SW480 (cell line): ENCODE results near the gene TTC39B.
A peak's percentile ranks its signal among the peaks of the same experiment; 100 is the strongest.
"Not testable (repeated sequence)": the region's sequence is repeated elsewhere in the genome, so short reads cannot be mapped to it uniquely, and the experiment has no call there.

ENCODE experiments used
- DNase-seq: peaks from one replicate; pipeline ENCODE4 v3.0.0-alpha.2; 2016; ENCODE audit warnings: low spot score

TTC39B gene

GRCh38 chr9:15306757-15307522 is at the start of gene TTC39B:
Gene TTC39B, minus strand, starts transcription at chr9:15307216. Its CDS starts 91 bp downstream, at chr9:15307125.
- DNase-seq, result peak; percentile 88

DNA sequence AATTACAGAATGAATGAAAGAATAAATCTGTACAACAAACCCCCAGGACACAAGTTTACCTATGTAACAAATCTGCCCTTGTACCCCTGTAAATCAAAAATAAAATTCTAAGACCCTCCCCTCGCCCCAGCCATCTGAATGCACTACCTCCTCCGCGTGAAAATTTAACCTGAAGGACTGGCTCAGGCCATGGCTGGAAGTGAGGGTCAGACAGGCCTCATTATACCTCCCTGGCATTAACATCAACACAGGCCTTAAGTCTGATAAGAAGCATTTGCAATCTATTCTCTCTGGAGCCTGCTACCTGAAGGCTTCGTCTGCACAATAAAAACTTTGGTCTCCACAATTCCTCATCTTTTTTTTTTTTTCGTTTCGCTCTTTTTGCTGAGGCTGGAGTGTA is 48.7 kb upstream of the TTC39B start:
- DNase-seq, result no peak

DNA sequence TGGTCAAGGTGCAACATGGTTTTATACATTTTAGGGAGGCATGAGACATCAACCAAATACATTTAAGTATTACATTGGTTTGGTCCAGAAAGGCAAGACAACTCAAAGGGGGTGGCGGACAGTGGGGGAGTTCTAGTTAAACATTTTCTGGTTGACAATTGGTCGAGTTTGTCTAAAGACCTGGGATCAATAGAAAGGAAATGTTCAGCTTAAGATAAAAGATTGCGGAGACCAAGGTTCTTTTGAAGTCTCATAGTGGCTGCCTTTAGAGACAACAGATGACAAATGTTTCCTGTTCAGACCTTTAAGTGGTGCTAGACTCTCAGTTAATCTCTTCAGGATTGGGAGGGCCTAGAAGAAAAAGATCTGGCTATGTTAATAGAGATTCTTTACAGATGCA is 47.7 kb upstream of the TTC39B start:
- DNase-seq, result no peak

GRCh38 chr9:15353892-15354291 is 46.9 kb upstream of the TTC39B start:
- DNase-seq, result no peak

DNA sequence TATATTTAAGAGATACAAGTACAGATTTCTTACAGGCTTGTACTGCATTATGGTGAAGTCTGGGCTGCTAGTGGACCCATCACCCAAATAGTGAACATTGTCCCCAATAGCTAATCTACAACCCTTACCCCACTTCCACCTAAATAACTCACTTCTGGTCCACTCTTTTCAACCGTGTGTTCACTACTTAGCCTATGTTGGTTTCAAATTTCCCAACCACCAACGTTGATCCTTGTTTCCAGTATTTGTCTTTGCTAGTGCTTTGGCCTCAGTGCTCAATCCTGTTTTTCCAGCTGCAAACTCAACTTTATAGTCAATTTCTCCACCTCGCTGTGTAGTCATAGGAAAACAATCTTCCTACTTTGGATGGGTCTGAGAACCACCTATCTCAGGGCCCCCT is 45.3 kb upstream of the TTC39B start:
- DNase-seq, result no peak

- DNase-seq, result peak; percentile 8
These were observed 43.1 kb upstream of the TTC39B start for GRCh38 chr9:15349892-15350761.

DNA sequence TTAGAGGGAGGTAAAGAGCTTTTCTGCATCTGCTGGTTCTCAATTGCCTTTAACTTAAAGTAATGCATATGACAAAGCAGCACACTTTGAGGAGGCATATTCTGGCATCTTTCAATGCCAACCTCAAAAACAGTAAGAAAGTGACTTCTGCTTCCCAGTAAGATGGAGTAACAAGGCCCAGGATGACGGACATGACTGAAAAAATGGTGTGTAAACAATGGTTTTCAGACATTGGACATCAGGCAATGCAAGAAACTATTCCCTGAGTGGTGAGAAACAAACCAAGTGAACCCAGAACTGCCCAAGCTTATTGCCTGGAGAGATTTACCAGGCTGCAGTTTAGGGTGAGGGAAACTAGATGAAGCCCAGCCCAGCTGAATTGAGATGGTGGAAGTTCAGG is 39.8 kb upstream of the TTC39B start:
- no peak for DNase-seq

DNA sequence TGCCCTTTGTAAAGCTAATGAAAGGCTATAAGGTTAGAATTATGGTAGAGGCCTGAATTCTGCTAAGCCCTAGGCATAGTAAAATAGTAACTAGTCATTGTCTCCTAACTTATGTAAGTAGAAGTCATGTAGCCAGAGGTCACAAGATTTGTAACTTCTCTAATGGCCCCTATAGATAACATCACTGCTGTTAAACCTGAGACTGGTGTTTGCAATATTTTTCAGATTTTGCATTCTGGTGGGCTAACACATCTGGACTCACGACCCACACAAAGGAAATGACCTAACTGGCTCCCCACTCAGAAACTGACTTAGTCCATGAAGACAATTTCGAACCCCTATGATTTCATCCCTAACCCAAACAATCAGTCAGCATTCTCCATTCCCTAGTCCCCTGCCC is 37.2 kb upstream of the TTC39B start:
- DNase-seq, result no peak

DNA sequence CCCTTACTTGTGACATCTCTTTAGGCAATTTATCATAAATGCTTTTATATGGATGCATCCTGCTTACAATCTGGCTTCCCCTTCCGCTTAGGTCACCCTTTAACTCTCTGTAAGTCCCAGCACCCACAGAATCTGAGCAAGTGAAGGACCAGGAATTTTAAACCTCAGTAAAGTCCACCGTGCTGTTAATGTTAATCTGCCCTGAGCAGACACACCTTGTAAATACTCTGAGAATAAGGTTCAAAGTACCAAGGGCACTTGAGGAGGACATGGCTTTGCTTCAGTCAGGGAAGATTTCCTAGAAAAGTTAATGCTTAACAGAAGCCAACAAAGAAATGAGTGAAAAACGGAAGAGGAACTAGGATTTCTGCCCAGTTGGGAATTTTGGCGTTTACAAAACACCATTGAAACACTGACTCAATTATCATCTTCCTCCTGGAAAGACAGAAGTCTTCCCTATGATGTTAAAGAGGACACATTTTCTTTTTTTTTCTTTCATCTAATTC is 26.4 kb upstream of the TTC39B start:
- no peak for DNase-seq

DNA sequence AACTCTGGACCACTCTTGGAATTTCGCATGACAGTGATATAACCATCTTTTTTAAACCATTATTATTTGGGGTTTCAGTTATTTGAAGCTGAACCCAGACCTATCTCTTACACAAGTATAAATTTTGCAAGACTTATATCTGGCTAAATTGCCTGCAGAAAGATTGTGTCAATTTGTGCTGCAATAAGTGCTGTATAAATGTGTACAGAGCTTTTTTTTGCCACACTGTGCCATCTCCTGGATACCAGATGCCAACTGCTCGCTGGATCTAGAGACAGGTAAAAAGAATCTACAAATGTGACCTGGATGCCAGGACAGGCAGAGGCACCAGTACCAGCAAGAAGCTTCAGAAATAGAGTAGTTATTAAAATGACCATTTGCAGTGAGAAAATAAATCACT is 25.9 kb upstream of the TTC39B start:
- DNase-seq, result no peak

- DNase-seq, result no peak
These were observed 22.6 kb upstream of the TTC39B start for GRCh38 chr9:15329539-15330109.

- no peak for DNase-seq
These were observed 21.9 kb upstream of the TTC39B start for GRCh38 chr9:15328946-15329345.

DNA sequence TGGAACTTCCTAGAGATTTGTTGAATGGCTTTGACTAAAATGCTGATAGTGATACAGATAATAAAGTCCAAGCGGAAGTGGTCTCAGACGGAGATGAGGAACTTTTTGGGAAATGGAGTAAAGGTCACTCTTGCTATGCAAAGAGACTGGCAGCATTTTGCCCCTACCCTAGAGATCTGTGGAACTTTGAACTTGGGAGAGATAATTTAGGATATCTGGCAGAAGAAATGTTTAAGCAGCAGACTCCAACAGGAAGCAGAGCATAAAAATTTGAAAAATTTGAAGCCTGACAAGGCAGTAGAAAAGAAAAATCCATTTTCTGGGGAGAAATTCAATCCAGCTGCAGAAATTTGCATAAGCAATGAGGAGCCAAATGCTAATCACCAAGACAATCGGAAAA is 15.7 kb upstream of the TTC39B start:
- DNase-seq, result not testable (repeated sequence)

DNA sequence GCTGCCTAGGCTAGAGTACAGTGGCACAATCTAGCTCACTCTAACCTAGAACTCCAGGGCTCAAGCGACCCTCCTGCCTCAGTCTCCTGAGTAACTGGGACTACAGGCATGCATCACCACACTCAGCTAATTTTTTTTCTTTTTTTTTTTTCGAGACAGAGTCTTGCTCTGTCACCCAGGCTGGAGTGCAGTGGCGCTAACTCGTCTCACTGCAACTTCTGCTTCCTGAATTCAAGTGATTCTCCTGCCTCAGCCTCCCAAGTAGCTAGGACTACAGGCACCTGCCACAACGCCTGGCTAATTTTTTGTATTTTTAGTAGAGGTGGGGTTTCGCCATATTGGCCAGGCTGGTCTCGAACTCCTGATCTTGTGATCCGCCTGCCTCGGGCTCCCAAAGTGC is 12.6 kb upstream of the TTC39B start:
- not testable (repeated sequence) for DNase-seq

DNA sequence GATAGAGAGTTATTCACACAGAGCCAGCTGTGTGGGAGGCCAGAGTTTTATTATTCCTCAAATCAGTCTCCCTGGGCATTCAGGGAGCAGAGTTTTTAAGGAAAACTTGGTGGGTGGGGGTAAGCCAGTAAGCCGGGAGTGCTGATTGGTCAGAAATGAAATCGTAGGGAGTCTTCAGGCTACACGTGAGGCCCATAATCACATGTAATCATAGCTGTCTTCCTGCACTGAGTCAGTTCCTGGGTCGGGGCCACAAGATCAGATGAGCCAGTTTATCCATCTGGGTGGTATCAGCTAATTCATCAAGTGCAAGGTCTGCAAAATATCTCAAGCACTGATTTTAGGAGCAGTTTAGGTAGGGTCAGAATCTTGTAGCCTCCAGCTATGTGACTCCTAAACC is 10.8 kb upstream of the TTC39B start:
- DNase-seq, result no peak

- no peak for DNase-seq
These were observed 4.6 kb upstream of the TTC39B start for GRCh38 chr9:15311607-15312006.

DNA sequence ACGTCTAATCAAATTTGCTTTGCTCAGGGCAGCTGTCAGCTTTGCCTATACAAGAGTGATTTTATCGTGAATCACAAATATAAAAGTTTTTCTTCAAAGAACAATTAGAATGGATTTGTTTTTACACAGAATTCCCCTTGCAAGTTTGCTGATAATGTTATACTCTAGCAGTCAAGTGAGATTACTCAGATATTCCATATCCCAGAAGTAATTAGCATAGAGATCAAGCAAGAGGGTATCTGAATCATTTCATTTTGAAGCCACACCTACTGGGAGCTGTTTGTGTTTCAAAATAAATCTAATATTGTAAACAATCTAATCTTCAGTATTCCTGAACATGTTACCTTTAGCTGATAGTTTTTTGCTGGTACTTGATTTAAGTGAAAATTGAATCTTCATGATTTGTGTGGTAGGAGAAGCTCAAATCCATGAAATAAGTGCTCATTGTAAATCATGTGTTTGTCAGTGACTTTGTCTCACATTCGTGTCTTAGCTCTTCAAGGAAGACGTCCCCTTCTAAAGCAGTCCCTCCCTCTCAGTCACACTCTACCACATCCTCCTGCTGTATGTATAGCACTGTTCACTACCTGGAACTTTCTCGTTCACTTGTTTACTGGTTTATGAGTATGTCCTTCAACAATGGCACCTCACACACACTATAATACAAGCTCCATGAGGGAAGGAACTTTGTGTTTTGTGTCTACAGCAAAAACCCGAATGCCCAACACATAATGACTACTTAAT is 3.3 kb upstream of the TTC39B start:
- no peak for DNase-seq

- DNase-seq, result no peak
These were observed 1.5 kb upstream of the TTC39B start for GRCh38 chr9:15308511-15308910.

DNA sequence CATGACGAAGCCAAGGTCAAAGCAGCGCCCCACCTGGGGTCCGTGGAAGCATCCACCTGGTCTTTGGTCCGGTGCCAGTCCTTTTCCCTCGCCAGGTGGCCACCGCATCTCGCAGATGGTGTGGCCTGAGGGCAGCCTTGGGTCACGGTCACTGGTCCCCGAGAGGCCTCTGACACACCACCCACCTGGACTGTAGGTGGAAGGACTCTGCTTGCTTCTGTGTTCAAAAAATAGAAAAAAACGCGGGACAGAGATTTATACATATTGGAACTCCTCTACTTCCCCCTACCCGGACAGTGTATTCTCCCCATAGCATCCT is 466 bp upstream of the TTC39B start:
- no peak for DNase-seq

- peak; percentile 65 for DNase-seq
These were observed 804 bp downstream of the TTC39B start for GRCh38 chr9:15306068-15306756.

DNA sequence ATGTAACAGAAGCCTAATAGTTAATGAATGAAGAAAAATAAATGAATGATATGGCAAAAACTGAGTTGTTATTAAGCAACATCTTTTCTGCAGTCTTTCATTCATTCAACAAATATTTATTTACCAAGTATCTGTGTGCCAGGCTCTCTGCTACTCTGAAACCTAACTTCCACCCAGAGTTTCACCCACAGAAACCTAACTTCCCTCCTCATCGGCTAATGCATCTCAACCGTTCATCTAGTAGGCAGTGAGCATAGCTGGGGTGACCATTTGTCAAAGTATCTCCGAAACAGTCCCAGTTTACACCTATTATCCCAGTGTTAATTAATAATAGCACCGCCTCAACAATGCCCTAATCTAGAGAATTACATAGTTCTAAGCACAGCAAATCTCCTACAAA is 1.5 kb downstream of the TTC39B start:
- no peak for DNase-seq

DNA sequence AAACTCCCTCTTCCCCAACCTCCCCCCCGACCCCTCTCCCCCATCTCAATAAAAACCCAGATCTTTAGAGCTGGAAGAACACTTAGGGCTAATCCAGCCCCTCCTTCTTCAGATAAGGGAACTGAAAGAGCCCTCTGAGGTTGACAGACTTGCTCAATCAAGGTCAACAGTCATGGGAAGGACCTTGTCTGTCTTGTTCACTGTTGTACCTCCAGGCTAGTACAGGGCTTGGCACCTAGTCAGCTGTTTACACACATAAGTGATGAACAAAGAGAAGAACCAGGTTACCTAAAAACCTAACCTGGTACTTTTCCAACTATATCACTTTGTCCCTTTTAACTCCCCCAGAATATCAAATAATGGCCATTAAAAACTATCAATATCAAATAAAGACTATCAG is 2.4 kb downstream of the TTC39B start:
- DNase-seq, result no peak
